Muscle of back (tissue), 11 donors: ENCODE results near the gene ADAM8. TPM values are rescaled to one million over a fixed set of nuclear protein-coding genes. Genes with fewer than 3 reads are reported as not detected.

ENCODE experiments used
- DNase-seq, 3 donors: peaks; one replicate each; pipeline versions ENCODE4 v3.0.0 to v3.0.0-alpha.2; 2013
- polyA plus RNA-seq, 10 donors: library from polyadenylated mRNA; unstranded; fragments of 120-200 nt; gene quantifications; one replicate each; pipeline ENCODE4 v1.2.1, GENCODE V29; 2013; ENCODE audit not compliant: insufficient read length in 10 of 10

The ADAM8 gene
- polyA plus RNA-seq, 10 donors = 0.70 to 3.3 (median 1.6) TPM

GRCh38 chr10:133309100-133309719 lies 32.5 kb upstream of the ADAM8 start:
- DNase-seq = peak; percentile 84 to 96 (median 88)

- DNase-seq = peak; percentile 86 to 97 (median 92)
These were observed 31.9 kb upstream of the ADAM8 start, which contains the start of the genes TUBGCP2 and ZNF511 for GRCh38 chr10:133308421-133309099. Gene TUBGCP2, minus strand, starts transcription at chr10:133308872. Its CDS starts 5,931 bp downstream, at chr10:133302941. Gene ZNF511, plus strand, starts transcription at chr10:133308914. Its CDS starts 30 bp downstream, at chr10:133308944.

GRCh38 chr10:133307776-133308420 lies 31.2 kb upstream of the ADAM8 start:
- DNase-seq = peak in 2 of 3 donors; percentile 51 to 76

GRCh38 chr10:133306941-133307379 lies 30.3 kb upstream of the ADAM8 start:
- no peak for DNase-seq

- no peak for DNase-seq
These were observed 29.4 kb upstream of the ADAM8 start for GRCh38 chr10:133306097-133306476.

- DNase-seq = no peak
These were observed 26.5 kb upstream of the ADAM8 start for GRCh38 chr10:133303206-133303605.

GRCh38 chr10:133302230-133302629 lies 25.6 kb upstream of the ADAM8 start:
- DNase-seq = no peak

GRCh38 chr10:133299738-133300137 lies 23.1 kb upstream of the ADAM8 start:
- no peak for DNase-seq

GRCh38 chr10:133299224-133299623 lies 22.6 kb upstream of the ADAM8 start:
- DNase-seq = no peak

GRCh38 chr10:133298466-133298865 lies 21.8 kb upstream of the ADAM8 start:
- no peak for DNase-seq

- DNase-seq = no peak
These were observed 20.8 kb upstream of the ADAM8 start for GRCh38 chr10:133297504-133297903.

- no peak for DNase-seq
These were observed 19.0 kb upstream of the ADAM8 start for GRCh38 chr10:133295426-133296320.

GRCh38 chr10:133294189-133294588 lies 17.5 kb upstream of the ADAM8 start:
- no peak for DNase-seq

- no peak for DNase-seq
These were observed 17.1 kb upstream of the ADAM8 start for GRCh38 chr10:133293810-133294119.

- DNase-seq = peak in 1 of 3 donors; percentile 33
These were observed 16.5 kb upstream of the ADAM8 start for GRCh38 chr10:133292919-133293809.

GRCh38 chr10:133289761-133290160 lies 13.1 kb upstream of the ADAM8 start:
- DNase-seq = no peak

- DNase-seq = no peak
These were observed 11.3 kb upstream of the ADAM8 start for GRCh38 chr10:133287832-133288500.

- DNase-seq = no peak
These were observed 9.7 kb upstream of the ADAM8 start for GRCh38 chr10:133286366-133286765.

GRCh38 chr10:133285217-133285616 lies 8.5 kb upstream of the ADAM8 start:
- no peak for DNase-seq

GRCh38 chr10:133283931-133284330 lies 7.3 kb upstream of the ADAM8 start:
- DNase-seq = no peak
